Measurements from ENCODE around the gene CEACAM4. TPM values are rescaled to one million over a fixed set of nuclear protein-coding genes. Genes with fewer than 3 reads are reported as not detected.

CEACAM4 gene
- total RNA-seq (2011; cell fraction: chromatin; rRNA removed; ENCODE audit: low replicate concordance) = not detected in 2 replicates
- total RNA-seq (2011; cell fraction: nucleolus; rRNA removed) = not detected in 2 replicates
- not detected in 2 replicates for total RNA-seq (2011; cell fraction: nucleoplasm; rRNA removed)
- total RNA-seq (2014; rRNA removed) (not detected in 2 replicates), total RNA-seq (2014; rRNA removed; fragmentation: Illumina TruSeq; extraction: Trizol) (not detected in 2 replicates), total RNA-seq (2015; rRNA removed; fragmentation: Illumina TruSeq; extraction: Trizol) (not detected in 2 replicates), total RNA-seq (2021) (not detected in 2 replicates), polyA plus RNA-seq (2011; rRNA removed) (not detected in 2 replicates), polyA plus RNA-seq (2014; fragmentation: Illumina TruSeq; extraction: Trizol) (not detected in 2 replicates), polyA plus RNA-seq (2014; fragmentation: Nextera tagmentation; extraction: Ambion mirVana) (not detected), polyA plus RNA-seq (2014; rRNA removed) (not detected in 2 replicates), polyA minus RNA-seq (2011; rRNA and poly(A)+ RNA removed) (not detected in 2 replicates), Bru-seq, nascent RNA (percentile 10 among the genes with signal in this experiment), BruChase-seq, experiment 1, labeled RNA remaining after a 2-hour chase (not detected), BruChase-seq, experiment 2, labeled RNA remaining after a 6-hour chase (not detected)
- polyA plus RNA-seq (2011; cell fraction: cytosol; rRNA removed) = not detected in 2 replicates
- not detected in 2 replicates for polyA plus RNA-seq (2011; cell fraction: nucleus; rRNA removed)
- polyA plus RNA-seq (2012) = not detected in 2 replicates
- not detected in 2 replicates for polyA minus RNA-seq (2011; cell fraction: cytosol; rRNA and poly(A)+ RNA removed)
- polyA minus RNA-seq (2011; cell fraction: nucleus; rRNA and poly(A)+ RNA removed) = not detected in 2 replicates
- long read RNA-seq, experiment 1 = 0 reads
- long read RNA-seq, experiment 2 = 0 reads
- long read RNA-seq, experiment 3 = 0 reads

- intact Hi-C loops (cut with micrococcal nuclease) (no loop called here), in situ Hi-C loops (cut with MboI) (no loop called here)
- ChIA-PET CTCF (ENCODE audit: low intra/inter-chr PET ratio) (no interaction called here), POLR2A (no interaction called here)
- no peak within 1 kb of the TSS for H2AFZ ChIP-seq (ENCODE audit: low read depth, low read length)
- no peaks in the 10 kb centered on the region for H4K20me1 ChIP-seq (replicated peaks; ENCODE audit: control insufficient read depth, insufficient read depth, low read length)
- H3K4me2 ChIP-seq (ENCODE audit: insufficient read depth, low read length) = no peak within 1 kb of the TSS
- H3K27ac ChIP-seq (ENCODE audit: extremely low read depth, low read depth, low read length) = no peak within 1 kb of the TSS
- no peaks in the 10 kb centered on the region for H3K36me3 ChIP-seq (ENCODE audit: control insufficient read depth, insufficient read depth, low read length)
- no peaks in the 10 kb centered on the region for H3K9me3 ChIP-seq (replicated peaks; ENCODE audit: control insufficient read depth, insufficient read depth, low read depth, low read length)
- H3K9me1 ChIP-seq (ENCODE audit: control insufficient read depth, insufficient read depth, low read length) = no peaks in the 10 kb centered on the region
- no TSS peak for BruUV-seq (replicated peaks)
- 0% methylated on average over 6 of the region's 7 CpGs for WGBS (ENCODE audit: insufficient coverage, low coverage, missing lambda C conversion rate)
- H3K79me2 ChIP-seq (ENCODE audit: control insufficient read depth, insufficient read depth, low read length) = no peaks in the 10 kb centered on the region
- no peak within 1 kb of the TSS for H3K4me3 ChIP-seq
- DNase-seq (ENCODE audit: extremely low read depth in 1 of 4, low spot score in 3 of 4) (no peak), ATAC-seq (no peak), FAIRE-seq (no peak)
- no peak within 1 kb of the TSS for H3K9ac ChIP-seq (ENCODE audit: insufficient read depth in 1 of 2, low read depth in 2 of 2, low read length in 2 of 2)
- H3K27me3 ChIP-seq (ENCODE audit: control insufficient read depth in 2 of 2, insufficient read depth in 2 of 2, low read length in 2 of 2) = peaks cover 0 to 5% of the 10 kb centered on the region in 2 experiments; a peak in 1 of 5 replicates
- H3K4me1 ChIP-seq (replicated peaks in 1 of 2; ENCODE audit: control insufficient read depth in 2 of 2, insufficient read depth in 2 of 2, low read length in 2 of 2) = no peaks in the 10 kb centered on the region
- TF ChIP-seq PTBP1 (IDR thresholded peaks at IDR 0.05; ENCODE audit: low read depth, low read length) (no peak), MGA (IDR thresholded peaks at IDR 0.05) (no peak), ZBED1 (IDR thresholded peaks at IDR 0.05) (no peak), ARID3B (CRISPR knock-in tag; IDR thresholded peaks at IDR 0.05; ENCODE audit: borderline replicate concordance) (no peak), ZNF408 (CRISPR knock-in tag; IDR thresholded peaks at IDR 0.05; ENCODE audit: low read depth) (no peak), SRSF9 (IDR thresholded peaks at IDR 0.05; ENCODE audit: borderline replicate concordance, low read depth, low read length) (no peak)
These were observed at the start of gene CEACAM4 for GRCh38 chr19:41626877-41627276. TSS of gene CEACAM4 (minus strand) at chr19:41627074. CDS start at chr19:41626963, 111 bp downstream.
